ENCODE data around the gene SPRYD4.

The SPRYD4 gene

DNA sequence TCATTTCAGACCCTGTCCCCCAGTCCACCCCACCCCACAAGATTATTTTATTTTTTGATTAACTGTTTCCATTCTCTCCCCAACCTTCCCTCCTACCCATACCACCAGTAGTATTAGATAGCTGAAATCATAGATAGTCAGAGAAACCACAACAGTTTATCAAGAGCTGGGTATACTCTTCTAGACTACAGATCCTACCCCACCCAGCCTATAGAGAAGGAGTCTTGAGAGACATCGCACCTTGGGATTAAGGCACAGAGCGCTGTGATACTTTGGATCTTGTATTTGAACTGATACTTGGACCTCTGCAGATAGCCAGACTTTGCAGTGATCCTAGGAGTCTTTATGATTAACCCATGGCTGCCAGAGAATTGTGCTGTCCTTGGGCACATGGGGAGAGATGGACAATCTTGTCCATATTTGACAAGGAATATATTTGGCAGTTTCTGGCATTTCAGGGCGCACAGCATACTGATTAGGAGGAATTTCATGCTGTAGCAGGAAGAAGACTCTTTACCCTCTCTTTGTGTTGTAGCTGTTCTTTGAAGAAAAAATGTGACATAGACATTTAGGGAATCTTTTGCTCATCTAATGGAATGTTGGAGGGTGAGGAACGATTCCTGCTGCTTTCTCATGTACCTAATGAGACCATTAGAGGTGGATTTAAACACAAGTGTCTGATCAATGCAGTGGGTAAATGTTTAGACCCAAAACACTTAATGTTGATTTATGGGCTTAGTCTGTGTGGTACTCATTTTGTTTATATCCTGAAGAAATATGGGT lies 54.2 kb downstream of the SPRYD4 start:
- DNase-seq = peak; percentile 67

GRCh38 chr12:56528846-56529245 lies 60.5 kb downstream of the SPRYD4 start:
- DNase-seq = no peak
